Stimulated activated CD4-positive, alpha-beta T cell treated with anti-CD3 and anti-CD28 coated beads, Interleukin-15, amount 100 ng/mL, for 24 hours (primary cell): Measurements from ENCODE around the gene VASH2.
"Not testable (repeated sequence)": the region's sequence is repeated elsewhere in the genome, so short reads cannot be mapped to it uniquely, and the experiment has no call there.

ENCODE experiments used
- DNase-seq: peaks from one replicate; pipeline ENCODE4 v3.0.0-alpha.2; 2020

Gene VASH2

GRCh38 chr1:212950243-212951125 lies at the start of gene VASH2:
Gene VASH2 (plus strand): TSS chr1:212950541. CDS start chr1:212951543, 1,002 bp downstream.
- DNase-seq, result peak; percentile 86

GRCh38 chr1:212901290-212901689 lies 49.1 kb upstream of the VASH2 start:
- DNase-seq, result no peak

GRCh38 chr1:212902054-212902453 lies 48.3 kb upstream of the VASH2 start:
- no peak for DNase-seq

DNA sequence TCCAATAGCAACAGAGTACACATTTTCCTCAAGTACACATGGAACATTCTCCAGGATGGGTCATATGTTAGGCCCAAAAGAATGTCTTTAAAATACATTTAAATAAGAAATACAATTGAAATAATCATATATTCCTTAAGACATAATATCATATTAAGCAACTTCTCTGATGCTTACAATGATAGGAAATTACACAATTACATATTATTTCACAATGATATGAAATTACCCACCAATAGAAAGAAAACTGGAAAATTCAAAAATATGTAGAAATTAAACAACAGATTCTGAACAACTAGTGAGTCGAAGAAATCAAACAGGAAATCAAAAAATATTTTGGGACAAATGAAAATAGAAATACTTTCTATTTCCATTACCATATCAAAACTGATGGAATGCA lies 46.7 kb upstream of the VASH2 start:
- DNase-seq, result no peak

DNA sequence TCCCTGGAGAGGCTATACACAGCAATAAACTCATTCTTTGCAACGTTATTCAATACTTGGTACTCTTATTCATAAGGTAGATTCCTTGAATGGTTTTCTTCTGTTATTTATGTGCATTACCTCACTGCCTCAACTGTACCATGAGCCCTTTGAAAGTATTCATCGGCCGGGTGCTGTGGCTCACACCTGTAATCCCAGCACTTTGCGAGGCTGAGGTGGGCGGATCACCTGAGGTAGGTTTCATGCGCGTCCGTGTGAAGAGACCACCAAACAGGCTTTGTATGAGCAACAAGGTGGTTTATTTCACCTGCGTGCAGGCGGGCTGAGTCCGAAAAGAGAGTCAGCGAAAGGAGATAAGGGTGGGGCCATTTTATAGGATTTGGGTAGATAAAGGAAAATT lies 42.3 kb upstream of the VASH2 start:
- DNase-seq, result not testable (repeated sequence)

- DNase-seq, result no peak
Observed at GRCh38 chr1:212908971-212909370, 41.4 kb upstream of the VASH2 start.

- no peak for DNase-seq
Observed at GRCh38 chr1:212909652-212910063, 40.7 kb upstream of the VASH2 start.

DNA sequence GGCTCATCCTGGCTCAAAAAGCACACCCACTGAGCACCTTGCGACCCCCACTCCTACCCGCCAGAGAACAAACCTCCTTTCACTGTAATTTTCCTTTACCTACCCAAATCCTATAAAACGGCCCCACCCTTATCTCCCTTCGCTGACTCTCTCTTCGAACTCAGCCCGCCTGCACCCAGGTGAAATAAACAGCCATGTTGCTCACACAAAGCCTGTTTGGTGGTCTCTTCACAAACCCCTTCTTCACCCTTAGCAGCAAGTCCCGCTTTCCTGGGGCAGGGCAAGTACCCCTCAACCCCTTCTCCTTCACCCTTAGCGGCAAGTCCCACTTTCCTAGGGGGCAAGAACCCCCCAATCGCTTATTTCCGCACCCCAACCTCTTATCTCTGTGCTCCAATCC lies 40.1 kb upstream of the VASH2 start:
- not testable (repeated sequence) for DNase-seq

DNA sequence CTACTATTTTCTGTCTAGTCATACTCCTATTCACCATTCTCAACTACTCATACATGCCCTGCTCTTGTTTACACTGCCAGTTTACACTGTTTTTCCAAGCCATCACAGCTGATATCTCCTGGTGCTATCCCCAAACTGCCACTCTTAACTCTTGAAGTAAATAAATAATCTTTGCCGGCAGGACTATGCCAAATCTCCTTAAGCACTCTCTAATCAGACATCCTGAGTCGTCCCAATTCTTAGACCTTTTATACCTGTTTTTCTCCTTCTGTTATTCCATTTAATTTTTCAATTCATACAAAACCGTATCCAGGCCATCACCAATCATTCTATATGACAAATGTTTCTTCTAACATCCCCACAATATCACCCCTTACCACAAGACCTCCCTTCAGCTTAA lies 36.7 kb upstream of the VASH2 start:
- DNase-seq, result not testable (repeated sequence)

DNA sequence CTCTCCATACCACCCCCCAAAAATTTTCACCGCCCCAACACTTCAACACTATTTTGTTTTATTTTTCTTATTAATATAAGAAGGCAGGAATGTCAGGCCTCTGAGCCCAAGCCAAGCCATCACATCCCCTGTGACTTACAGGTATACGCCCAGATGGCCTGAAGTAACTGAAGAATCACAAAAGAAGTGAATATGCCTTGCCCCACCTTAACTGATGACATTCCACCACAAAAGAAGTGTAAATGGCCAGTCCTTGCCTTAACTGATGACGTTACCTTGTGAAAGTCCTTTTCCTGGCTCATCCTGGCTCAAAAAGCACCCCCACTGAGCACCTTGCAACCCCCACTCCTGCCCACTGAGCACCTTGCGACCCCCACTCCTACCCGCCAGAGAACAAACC lies 36.2 kb upstream of the VASH2 start:
- DNase-seq, result not testable (repeated sequence)

GRCh38 chr1:212914789-212915188 lies 35.6 kb upstream of the VASH2 start:
- DNase-seq, result no peak

DNA sequence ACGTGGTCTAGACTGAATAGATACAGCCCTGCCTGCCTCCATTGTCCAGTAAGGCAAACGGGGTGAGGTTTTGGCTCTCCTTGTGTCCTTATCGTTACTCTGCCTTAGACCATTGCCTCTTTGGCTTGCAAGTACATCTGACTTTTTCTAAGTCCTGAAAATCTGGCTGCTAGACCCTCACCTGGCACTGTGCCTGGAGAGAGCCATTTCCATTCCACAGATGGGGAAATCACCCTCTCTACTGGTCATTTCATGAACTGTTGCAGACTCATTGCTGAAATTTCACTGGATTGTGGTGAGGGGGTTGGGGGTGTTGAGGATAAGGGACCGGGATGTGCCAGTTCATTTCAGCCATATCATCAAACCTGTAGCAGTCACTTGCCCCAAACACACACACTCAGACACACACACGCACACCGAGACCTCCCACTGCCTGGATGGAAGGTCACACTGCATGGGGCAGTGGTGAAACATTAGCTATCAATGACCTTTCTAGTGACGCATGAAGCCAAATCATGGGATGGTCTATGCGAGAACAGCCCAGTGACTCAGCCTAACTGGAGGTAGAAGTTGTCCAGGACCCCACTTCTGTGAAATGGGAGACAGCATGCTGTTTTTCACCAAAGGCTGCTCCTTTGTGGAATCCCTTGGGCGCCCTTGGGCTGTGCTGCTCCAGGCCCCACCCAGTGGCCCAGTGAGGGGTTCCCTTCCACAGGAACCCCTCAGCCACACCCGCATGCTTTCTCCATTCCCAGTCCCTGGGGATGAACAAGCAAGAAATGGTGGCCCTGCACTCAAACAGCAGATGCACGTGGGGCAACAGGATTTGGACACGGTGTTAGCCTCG lies 34.9 kb upstream of the VASH2 start:
- DNase-seq, result no peak

DNA sequence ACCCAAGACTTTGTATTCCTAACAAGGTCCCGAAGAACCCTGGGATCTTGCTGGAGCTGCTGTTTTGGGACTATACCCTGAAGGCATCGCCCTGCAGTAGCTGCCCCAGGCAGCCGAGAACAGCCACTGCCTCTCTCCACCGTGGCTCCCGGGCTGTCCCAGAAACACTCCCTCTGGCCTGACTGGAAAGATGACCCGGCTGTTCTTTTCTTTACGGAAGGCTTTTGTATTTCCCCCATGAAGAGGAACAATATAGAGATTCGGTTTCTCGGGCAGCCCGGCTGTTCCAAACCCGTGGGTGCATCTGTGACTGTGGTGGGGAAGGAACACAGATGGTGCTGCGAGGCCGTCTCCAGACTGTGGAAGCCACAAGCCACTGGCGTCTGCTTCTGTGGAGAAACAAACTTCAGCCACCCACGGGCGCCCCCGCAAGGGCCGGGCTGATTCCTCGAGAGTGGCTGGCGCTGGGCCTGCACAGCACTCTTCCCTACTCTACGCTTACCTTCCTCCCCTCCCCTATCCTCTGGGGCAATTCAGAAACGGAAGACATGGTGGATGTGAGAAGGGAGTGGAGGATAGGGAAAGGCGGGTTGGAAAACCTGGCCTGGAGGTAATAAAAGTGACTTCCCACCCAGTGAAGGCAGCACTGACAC lies 33.7 kb upstream of the VASH2 start:
- peak; percentile 13 for DNase-seq

DNA sequence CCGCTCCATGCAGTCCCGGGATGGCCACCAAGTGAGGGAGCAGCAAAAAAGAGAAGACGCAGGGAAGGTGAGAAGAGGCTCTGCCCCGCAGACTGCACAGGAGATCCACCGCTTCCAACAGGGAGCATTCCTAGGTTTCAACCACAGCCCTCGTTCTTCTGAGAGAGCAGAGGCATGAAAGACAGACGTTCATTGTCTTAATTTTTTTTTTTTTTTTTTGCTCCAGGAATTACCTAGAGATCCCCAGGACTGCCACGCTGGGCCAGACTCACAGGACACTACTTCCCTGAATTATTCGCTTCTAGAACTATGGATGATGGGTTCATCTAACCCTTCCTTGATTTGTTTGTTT lies 33.2 kb upstream of the VASH2 start:
- no peak for DNase-seq

DNA sequence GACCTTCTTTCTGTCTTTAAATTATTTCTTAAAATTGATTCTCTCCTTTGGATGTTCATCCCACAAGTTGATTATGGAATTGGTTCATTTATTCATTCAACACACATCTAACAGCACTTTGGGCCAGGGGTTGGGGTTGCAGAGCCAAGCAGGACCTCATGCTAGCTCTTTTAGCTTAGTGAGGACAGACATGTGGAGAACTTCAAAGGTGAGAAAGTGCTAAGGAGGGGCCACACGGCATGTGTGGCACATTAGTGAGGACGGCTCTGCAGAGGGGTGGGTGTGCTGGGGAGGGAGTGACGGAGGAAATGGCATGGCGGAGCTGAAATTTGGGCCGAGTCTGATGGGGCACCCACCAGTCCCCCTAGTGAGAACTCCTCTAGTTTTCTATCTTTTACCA lies 32.5 kb upstream of the VASH2 start:
- no peak for DNase-seq

DNA sequence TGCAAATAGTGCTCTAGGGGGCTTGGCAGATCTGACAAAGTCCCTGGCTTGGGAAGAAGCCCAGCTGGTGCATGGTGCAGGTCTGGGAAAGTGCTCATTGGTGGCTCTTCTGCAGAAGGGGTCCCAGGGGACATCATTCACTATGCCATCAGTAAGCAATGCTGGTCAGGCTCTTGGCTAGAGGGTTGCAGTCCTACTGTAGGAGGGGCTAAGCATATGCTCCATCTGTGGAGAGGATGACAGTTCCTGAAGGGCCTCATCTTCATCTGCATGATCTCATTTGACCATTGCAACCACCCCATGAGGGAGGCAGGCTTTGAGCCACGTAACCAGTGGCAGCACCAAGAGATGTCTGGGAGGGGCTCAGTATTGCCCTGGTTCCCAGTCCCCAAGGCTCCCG lies 31.5 kb upstream of the VASH2 start:
- DNase-seq, result no peak

GRCh38 chr1:212920246-212920645 lies 30.1 kb upstream of the VASH2 start:
- no peak for DNase-seq

DNA sequence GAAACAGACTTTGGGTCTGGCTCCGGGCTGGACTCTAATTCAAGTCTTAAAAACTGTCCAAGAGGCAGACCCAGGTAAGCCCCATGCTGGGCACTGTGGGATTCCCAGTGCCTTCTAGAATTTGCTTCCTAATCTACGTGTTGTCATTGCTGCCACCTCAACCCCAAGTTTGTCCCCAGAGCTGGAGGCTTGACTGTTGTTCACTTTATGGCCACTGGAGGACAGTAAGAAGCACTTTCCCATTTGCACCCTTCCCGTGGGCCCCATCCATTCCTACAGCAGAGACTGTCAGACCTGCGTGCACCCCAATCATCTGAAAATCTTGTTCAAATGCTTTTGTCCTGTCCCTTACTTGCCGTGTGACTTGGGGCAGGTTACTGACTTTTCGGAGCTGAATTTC lies 29.4 kb upstream of the VASH2 start:
- no peak for DNase-seq

DNA sequence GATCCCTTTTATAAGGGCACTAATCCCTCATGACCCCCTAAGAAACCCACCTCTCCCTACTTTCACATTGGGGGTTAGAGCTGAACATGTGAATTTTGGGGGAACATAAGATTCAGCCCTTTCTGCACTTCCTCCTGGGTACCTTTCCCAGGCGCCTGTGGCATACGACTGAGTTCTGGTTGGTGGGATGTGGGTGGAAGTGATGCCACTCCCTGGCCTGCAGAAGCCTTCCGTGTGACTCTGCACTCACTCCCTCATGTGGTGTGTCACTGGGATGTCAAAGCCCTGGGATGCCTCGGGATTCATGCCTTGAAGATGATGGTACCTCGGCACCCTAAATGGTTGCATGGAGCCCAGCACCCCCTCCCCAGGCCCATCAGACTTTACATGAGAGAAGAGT lies 28.3 kb upstream of the VASH2 start:
- no peak for DNase-seq

DNA sequence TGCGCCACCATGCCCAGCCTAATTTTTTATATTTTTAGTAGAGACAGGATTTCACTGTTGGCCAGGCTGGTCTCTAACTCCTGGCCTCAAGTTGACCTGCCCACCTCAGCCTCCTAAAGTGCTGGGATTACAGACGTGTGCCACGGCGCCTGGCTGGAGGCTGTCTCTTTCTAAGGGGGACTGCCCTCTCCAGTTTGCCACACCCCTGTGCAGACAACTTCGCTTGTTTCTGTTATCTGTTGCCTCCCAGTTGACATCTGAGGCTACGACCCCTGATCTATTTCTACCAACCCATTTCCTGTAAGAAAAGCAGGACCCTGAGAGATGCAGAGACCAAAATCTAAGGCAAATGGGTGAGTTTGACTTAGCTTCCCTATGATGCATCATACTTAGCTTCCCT lies 24.0 kb upstream of the VASH2 start:
- no peak for DNase-seq

DNA sequence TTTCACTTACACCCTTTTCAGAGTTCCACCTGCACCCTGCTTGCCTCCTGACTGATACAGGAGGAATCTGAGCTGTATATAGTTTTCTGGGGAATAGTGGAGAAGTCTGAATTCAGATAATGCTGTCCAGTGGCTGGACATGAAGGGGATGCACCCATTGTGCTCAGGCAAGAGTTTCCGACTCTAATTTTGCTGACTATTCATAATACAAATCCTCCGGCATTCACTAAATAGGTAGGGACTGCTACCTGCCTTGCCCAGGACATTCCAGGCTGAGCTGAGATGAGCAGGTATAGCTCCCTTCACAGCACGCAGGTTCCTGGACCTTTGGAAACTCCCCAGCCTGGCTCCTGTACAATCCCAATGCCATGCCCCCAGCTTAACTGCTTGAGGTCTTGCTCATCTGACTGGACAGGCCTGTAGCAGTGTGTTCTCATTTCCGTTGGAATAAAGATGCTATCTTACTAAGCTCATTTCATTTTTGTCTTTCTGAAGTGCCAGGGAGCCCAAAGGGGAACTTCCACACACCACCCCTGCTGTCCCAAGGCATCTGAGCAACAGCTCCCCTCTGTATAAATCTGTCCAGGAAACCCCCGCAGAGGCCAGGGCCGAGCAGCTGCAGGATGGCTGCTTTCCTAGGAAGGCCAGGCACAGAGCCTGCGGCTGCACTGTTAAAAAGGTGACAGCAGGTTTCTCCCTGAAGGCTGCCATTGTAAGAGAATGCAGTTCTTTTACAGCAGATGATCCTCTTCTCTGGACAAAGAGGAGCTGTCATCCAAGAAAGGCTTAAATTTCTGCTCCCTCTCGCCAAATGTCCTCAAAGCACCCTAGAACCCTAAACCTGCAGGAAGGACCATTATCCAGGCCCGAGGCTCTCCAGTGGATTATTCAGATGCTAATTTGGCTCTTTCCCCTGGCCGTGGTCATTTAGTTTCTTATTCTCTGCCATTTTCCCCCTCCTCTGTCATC lies 21.7 kb upstream of the VASH2 start:
- DNase-seq, result no peak

DNA sequence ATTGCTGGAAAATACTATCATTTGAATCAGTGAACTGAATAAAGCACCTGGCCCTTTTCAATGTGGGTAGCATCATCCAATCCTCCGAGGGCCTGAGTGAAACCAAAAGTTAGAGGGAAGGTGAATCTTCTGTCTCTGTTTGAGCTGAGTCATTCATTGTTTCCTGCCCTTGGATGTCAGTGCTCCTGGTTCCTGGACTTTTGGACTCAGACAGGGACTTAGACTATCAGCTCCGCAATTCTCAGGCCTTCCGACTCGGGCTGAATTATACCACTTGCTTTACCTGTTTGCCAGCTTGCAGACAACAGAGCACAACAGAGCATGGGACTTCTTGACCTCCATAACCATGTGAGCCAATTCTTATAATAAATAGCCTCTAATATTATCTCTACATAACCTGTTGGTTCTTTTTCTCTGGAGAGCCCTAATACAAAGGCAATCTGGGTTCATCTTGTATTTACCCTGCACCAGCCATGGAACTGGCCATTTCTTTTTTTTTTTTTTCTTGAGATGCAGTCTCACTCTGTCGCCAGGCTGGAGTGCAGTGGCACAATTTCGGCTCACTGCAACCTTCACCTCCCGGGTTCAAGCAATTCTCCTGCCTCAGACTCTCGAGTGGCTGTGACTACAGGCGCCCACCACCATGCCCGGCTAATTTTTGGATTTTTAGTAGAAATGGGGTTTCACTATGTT lies 19.2 kb upstream of the VASH2 start:
- no peak for DNase-seq
